NCI-H526 (cell line): ENCODE measurements around the gene CCL24.
"Not testable (repeated sequence)": the region's sequence is repeated elsewhere in the genome, so short reads cannot be mapped to it uniquely, and the experiment has no call there.

Source experiments
- DNase-seq, 2 experiments: peaks; one replicate each; lab custom pipeline; 2025; lab: John Stamatoyannopoulos, UW

CCL24 gene

GRCh38 chr7:75813781-75814236, at the start of gene CCL24:
CCL24 (minus strand) TSS chr7:75813806; CDS start chr7:75813715, 91 bp downstream.
- DNase-seq = no peak

- no peak for DNase-seq
These were observed 48.0 kb upstream of the CCL24 start for GRCh38 chr7:75861636-75862035.

- no peak for DNase-seq
These were observed 44.8 kb upstream of the CCL24 start for GRCh38 chr7:75858410-75858809.

GRCh38 chr7:75856536-75856935, 42.9 kb upstream of the CCL24 start:
- DNase-seq = no peak

- not testable (repeated sequence) for DNase-seq
These were observed 41.3 kb upstream of the CCL24 start for GRCh38 chr7:75854813-75855345.

GRCh38 chr7:75854233-75854632, 40.6 kb upstream of the CCL24 start:
- no peak for DNase-seq

- DNase-seq = no peak
These were observed 36.6 kb upstream of the CCL24 start for GRCh38 chr7:75850235-75850634.

GRCh38 chr7:75849573-75849972, 36.0 kb upstream of the CCL24 start:
- no peak for DNase-seq

GRCh38 chr7:75847707-75848106, 34.1 kb upstream of the CCL24 start:
- no peak for DNase-seq

- DNase-seq = not testable (repeated sequence)
These were observed 31.5 kb upstream of the CCL24 start for GRCh38 chr7:75845132-75845531.

- DNase-seq = no peak
These were observed 30.6 kb upstream of the CCL24 start for GRCh38 chr7:75844158-75844557.

- no peak for DNase-seq
These were observed 30.1 kb upstream of the CCL24 start for GRCh38 chr7:75843613-75844116.

GRCh38 chr7:75842836-75843446, 29.3 kb upstream of the CCL24 start:
- no peak for DNase-seq

- no peak for DNase-seq
These were observed 26.4 kb upstream of the CCL24 start for GRCh38 chr7:75840029-75840428.

GRCh38 chr7:75838281-75838930, 24.8 kb upstream of the CCL24 start:
- DNase-seq = not testable (repeated sequence)

- DNase-seq = no peak
These were observed 23.2 kb upstream of the CCL24 start for GRCh38 chr7:75836798-75837197.

GRCh38 chr7:75835688-75836285, 22.2 kb upstream of the CCL24 start:
- DNase-seq = no peak

GRCh38 chr7:75833662-75834061, 20.1 kb upstream of the CCL24 start:
- not testable (repeated sequence) for DNase-seq

GRCh38 chr7:75830978-75831377, 17.4 kb upstream of the CCL24 start:
- no peak for DNase-seq

GRCh38 chr7:75829656-75830055, 16.1 kb upstream of the CCL24 start:
- peak; percentile 42 to 73 for DNase-seq

GRCh38 chr7:75823198-75823910, 9.7 kb upstream of the CCL24 start:
- DNase-seq = no peak

- no peak for DNase-seq
These were observed 7.1 kb upstream of the CCL24 start for GRCh38 chr7:75820688-75821087.
